ENCODE measurements around the gene DCAF11. TPM values are rescaled to one million over a fixed set of nuclear protein-coding genes. Genes with fewer than 3 reads are reported as not detected.

Gene DCAF11
- total RNA-seq, 1 experiment from 2014 or later: 45.5 TPM

GRCh38 chr14:24162093-24162492 is 47.5 kb downstream of the DCAF11 start:
- ChIA-PET CTCF (interaction anchor here (1.0 to 2.6 kb wide), 2 partner anchors 69 to 104 kb away, joined by 3 to 17 read pairs; no protein-coding TSS in a partner anchor), POLR2A (ENCODE audit: low non-redundant PET) (no interaction called here)
- H3K36me3 ChIP-seq (ENCODE audit: insufficient read depth, low read length, poor library complexity, severe bottlenecking): peaks cover 32% of the 10 kb centered on the region
- peaks cover 8% of the 10 kb centered on the region for H3K4me1 ChIP-seq (ENCODE audit: insufficient read depth, low read length, poor library complexity, severe bottlenecking)
- H3K4me3 ChIP-seq (ENCODE audit: low read depth, low read length, poor library complexity, severe bottlenecking): peak overlapping the region; percentile 51
- DNase-seq (ENCODE audit: low spot score): no peak
- H3K27me3 ChIP-seq (replicated peaks; ENCODE audit: insufficient read depth, low read depth, low read length, poor library complexity): no peaks in the 10 kb centered on the region
- no peaks in the 10 kb centered on the region for H3K9me3 ChIP-seq (ENCODE audit: low read depth, low read length, poor library complexity, severe bottlenecking)
- H3K27ac ChIP-seq (ENCODE audit: low read depth, low read length, poor library complexity, severe bottlenecking): no peak overlapping the region
- TF ChIP-seq CTCF (conservative IDR thresholded peaks at IDR 0.05; ENCODE audit: low read depth, low read length) (no peak), EZH2 (IDR thresholded peaks at IDR 0.05; ENCODE audit: borderline replicate concordance, low read depth, low read length, poor library complexity, severe bottlenecking) (no peak)
- BruUV-seq (replicated peaks): no TSS peak
- intact Hi-C loops (cut with micrococcal nuclease; ENCODE audit: unreplicated experiment): no loop called here

DNA sequence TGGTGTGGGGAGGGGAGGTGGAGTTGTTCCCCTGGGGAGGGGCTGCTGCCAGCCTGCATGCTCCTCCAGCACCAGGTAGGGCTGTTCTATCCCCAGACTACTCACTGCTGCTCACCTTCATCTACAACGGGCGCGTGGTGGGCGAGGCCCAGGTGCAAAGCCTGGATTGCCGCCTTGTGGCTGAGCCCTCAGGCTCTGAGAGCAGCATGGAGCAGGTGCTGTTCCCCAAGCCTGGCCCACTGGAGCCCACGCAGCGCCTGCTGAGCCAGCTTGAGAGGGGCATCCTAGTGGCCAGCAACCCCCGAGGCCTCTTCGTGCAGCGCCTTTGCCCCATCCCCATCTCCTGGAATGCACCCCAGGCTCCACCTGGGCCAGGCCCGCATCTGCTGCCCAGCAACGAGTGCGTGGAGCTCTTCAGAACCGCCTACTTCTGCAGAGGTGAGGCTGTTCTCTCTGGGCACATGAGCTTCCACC is 50.0 kb downstream of the DCAF11 start:
- POLR2A ChIA-PET (ENCODE audit: low non-redundant PET): no interaction called here
- BruUV-seq (replicated peaks): no TSS peak
- CTCF ChIA-PET: no interaction called here
- H3K36me3 ChIP-seq (ENCODE audit: insufficient read depth, low read length, poor library complexity, severe bottlenecking): peaks cover 18% of the 10 kb centered on the region
- TF ChIP-seq EZH2 (IDR thresholded peaks at IDR 0.05; ENCODE audit: borderline replicate concordance, low read depth, low read length, poor library complexity, severe bottlenecking) (no peak), CTCF (conservative IDR thresholded peaks at IDR 0.05; ENCODE audit: low read depth, low read length) (no peak)
- H3K27me3 ChIP-seq (replicated peaks; ENCODE audit: insufficient read depth, low read depth, low read length, poor library complexity): no peaks in the 10 kb centered on the region
- no peak for DNase-seq (ENCODE audit: low spot score)
- H3K4me1 ChIP-seq (ENCODE audit: insufficient read depth, low read length, poor library complexity, severe bottlenecking): peaks cover 8% of the 10 kb centered on the region
- no peaks in the 10 kb centered on the region for H3K9me3 ChIP-seq (ENCODE audit: low read depth, low read length, poor library complexity, severe bottlenecking)
- intact Hi-C loops (cut with micrococcal nuclease; ENCODE audit: unreplicated experiment): no loop called here
- H3K4me3 ChIP-seq (ENCODE audit: low read depth, low read length, poor library complexity, severe bottlenecking): no peak overlapping the region
- H3K27ac ChIP-seq (ENCODE audit: low read depth, low read length, poor library complexity, severe bottlenecking): no peak overlapping the region

DNA sequence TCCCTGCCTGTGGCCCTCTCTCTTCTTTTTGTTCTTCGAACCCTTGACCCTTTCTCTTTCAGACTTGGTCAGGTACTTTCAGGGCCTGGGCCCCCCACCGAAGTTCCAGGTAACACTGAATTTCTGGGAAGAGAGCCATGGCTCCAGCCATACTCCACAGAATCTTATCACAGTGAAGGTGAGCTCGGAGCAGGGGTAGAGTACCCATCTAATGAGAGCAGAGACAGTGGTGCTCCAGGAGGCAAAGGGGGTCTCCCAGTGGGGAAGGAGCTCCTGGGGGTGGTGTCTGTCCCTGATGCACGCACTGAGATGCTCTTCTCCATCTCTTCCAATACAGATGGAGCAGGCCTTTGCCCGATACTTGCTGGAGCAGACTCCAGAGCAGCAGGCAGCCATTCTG is 51.2 kb downstream of the DCAF11 start:
- ChIA-PET CTCF (no interaction called here), POLR2A (ENCODE audit: low non-redundant PET) (no interaction called here)
- DNase-seq (ENCODE audit: low spot score): no peak
- Histone ChIP-seq H3K36me3 (ENCODE audit: insufficient read depth, low read length, poor library complexity, severe bottlenecking) (peaks cover 12% of the 10 kb centered on the region), H3K4me1 (ENCODE audit: insufficient read depth, low read length, poor library complexity, severe bottlenecking) (peaks cover 8% of the 10 kb centered on the region), H3K27me3 (replicated peaks; ENCODE audit: insufficient read depth, low read depth, low read length, poor library complexity) (no peaks in the 10 kb centered on the region), H3K4me3 (ENCODE audit: low read depth, low read length, poor library complexity, severe bottlenecking) (no peak overlapping the region), H3K27ac (ENCODE audit: low read depth, low read length, poor library complexity, severe bottlenecking) (no peak overlapping the region), H3K9me3 (ENCODE audit: low read depth, low read length, poor library complexity, severe bottlenecking) (no peaks in the 10 kb centered on the region)
- BruUV-seq (replicated peaks): no TSS peak
- intact Hi-C loops (cut with micrococcal nuclease; ENCODE audit: unreplicated experiment): no loop called here
- TF ChIP-seq CTCF (conservative IDR thresholded peaks at IDR 0.05; ENCODE audit: low read depth, low read length) (no peak), EZH2 (IDR thresholded peaks at IDR 0.05; ENCODE audit: borderline replicate concordance, low read depth, low read length, poor library complexity, severe bottlenecking) (no peak)
